NOMO-1 (cell line): Measurements from ENCODE around the gene TBC1D4.

ENCODE experiments used
- DNase-seq, 2 experiments: peaks; one replicate each; lab custom pipeline; 2025; ENCODE audit not compliant: unreplicated experiment in 2 of 2; lab: John Stamatoyannopoulos, UW

Gene TBC1D4, protein sequence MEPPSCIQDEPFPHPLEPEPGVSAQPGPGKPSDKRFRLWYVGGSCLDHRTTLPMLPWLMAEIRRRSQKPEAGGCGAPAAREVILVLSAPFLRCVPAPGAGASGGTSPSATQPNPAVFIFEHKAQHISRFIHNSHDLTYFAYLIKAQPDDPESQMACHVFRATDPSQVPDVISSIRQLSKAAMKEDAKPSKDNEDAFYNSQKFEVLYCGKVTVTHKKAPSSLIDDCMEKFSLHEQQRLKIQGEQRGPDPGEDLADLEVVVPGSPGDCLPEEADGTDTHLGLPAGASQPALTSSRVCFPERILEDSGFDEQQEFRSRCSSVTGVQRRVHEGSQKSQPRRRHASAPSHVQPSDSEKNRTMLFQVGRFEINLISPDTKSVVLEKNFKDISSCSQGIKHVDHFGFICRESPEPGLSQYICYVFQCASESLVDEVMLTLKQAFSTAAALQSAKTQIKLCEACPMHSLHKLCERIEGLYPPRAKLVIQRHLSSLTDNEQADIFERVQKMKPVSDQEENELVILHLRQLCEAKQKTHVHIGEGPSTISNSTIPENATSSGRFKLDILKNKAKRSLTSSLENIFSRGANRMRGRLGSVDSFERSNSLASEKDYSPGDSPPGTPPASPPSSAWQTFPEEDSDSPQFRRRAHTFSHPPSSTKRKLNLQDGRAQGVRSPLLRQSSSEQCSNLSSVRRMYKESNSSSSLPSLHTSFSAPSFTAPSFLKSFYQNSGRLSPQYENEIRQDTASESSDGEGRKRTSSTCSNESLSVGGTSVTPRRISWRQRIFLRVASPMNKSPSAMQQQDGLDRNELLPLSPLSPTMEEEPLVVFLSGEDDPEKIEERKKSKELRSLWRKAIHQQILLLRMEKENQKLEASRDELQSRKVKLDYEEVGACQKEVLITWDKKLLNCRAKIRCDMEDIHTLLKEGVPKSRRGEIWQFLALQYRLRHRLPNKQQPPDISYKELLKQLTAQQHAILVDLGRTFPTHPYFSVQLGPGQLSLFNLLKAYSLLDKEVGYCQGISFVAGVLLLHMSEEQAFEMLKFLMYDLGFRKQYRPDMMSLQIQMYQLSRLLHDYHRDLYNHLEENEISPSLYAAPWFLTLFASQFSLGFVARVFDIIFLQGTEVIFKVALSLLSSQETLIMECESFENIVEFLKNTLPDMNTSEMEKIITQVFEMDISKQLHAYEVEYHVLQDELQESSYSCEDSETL (N-terminal part only)

GRCh38 chr13:75482070-75482819 lies at the start of gene TBC1D4:
TSS of gene TBC1D4 (minus strand) at chr13:75482169. CDS start at chr13:75481767, 402 bp downstream.
- peak; percentile 72 to 84 for DNase-seq

DNA sequence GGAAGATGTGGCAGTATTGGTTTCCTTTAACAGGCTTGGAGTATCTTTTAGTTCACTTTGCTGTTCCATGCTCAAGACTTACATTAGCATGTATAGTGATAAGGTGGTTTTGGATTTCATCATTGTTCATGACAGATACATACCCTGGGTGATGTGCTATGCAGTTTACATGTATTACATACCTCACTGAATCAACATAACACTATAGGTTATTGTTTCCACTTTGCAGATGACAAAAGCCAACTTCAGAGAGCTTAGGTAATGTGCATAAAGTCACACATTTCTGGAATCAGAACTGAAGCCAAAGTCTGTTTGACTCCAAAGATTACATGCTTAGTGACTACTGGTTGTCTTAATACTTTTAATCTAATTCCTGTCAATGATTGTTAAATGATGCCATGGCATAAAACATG lies 48.6 kb upstream of the TBC1D4 start:
- no peak for DNase-seq

- DNase-seq, result no peak
Observed at GRCh38 chr13:75521956-75522355, 40.0 kb upstream of the TBC1D4 start.

DNA sequence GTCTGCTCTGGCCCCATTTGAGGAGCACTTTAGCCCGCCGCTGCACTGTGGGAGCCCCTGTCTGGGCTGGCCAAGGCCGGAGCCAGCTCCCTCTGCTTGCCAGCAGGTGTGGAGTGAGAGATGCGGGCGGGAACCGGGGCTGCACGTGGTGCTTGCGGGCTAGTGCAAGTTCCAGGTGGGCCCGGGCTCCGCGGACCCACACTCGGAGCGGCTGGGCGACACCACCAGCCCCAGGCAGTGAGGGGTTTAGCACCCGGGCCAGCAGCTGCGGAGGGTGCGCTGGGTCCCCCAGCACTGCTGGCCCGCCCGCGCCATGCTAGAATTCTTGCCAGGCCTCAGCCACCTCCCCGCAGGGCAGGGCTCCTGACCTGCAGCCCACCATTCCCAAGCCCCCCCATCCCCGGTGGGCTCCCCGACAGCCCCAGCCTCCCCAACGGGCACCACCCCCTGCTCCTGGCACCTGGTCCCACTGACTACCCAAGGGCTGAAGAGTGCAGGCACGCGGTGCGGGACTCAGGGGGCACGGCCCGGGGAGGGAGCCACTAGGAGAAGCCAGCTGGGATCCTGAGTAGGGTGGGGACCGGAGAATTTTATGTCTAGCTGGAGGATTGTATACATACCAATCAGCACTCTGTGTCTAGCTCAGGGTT lies 36.6 kb upstream of the TBC1D4 start:
- DNase-seq, result no peak

DNA sequence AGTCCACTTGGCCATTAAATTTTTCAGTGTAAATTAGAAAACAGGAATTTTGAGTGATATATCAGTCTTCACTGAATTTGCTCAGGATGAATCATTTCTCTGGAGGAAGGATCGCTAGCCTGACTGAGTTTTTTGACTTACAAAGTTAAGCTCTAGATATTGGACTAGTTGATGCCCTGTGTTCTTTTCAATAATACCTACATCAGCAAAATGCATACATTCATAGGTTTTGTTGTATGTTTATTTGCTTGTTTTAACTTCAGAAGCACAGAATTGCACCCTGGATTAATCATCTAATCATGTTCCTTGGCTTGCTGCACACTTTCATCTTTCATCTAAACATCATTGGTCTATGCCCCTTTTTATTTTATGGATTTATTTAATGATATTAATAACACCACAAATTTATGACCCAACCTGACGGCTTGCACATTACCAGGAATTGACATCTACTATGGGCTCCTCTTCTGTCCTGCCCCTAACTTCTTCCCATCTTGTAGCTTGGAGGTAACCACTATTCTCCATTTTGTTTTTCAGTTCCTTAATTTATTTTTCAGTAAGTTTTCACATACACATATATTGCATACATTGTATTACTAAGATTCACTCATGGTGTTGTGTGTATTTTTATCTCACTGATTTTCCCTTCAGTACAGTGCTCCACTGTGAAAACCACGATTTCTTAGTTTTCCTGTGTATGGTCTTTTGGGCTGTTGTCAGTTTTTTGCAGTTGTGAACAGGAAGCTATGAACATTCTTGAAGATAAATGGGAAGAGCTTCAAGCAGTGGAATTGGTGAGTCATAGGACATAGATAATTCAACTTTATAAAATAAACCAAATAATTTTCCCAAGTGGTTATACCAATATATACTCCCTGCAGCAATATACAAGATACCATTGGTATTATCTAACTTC lies 32.4 kb upstream of the TBC1D4 start:
- peak in 1 of 2 experiments; percentile 25 for DNase-seq

GRCh38 chr13:75513271-75513670 lies 31.3 kb upstream of the TBC1D4 start:
- DNase-seq, result peak in 1 of 2 experiments; percentile 24

DNA sequence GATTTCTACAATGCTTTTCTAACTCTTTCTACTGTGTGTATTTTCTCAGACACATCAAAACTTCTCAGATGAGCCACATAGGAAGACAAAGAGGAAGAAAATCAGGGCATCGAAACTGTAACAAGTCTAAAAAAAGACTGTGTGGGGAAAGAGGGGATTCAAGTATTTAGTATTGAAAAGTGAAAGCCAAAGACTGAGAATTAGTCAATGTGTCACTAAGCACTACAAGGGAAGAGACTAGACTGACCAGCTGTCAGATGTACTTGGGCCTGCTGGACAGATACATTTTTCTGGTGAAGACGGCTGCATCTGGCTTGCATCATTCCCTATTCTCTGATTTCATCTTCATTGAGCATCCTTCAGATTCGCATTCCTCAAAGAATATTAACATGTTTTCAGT lies 30.3 kb upstream of the TBC1D4 start:
- DNase-seq, result peak; percentile 62 to 92

- no peak for DNase-seq
Observed at GRCh38 chr13:75511051-75511625, 29.2 kb upstream of the TBC1D4 start.

GRCh38 chr13:75508002-75508548 lies 26.1 kb upstream of the TBC1D4 start:
- no peak for DNase-seq

GRCh38 chr13:75507027-75508001 lies 25.3 kb upstream of the TBC1D4 start:
- peak; percentile 12 to 26 for DNase-seq

GRCh38 chr13:75506018-75506417 lies 24.0 kb upstream of the TBC1D4 start:
- peak in 1 of 2 experiments; percentile 41 for DNase-seq

- peak; percentile 77 to 85 for DNase-seq
Observed at GRCh38 chr13:75505327-75505726, 23.4 kb upstream of the TBC1D4 start.

DNA sequence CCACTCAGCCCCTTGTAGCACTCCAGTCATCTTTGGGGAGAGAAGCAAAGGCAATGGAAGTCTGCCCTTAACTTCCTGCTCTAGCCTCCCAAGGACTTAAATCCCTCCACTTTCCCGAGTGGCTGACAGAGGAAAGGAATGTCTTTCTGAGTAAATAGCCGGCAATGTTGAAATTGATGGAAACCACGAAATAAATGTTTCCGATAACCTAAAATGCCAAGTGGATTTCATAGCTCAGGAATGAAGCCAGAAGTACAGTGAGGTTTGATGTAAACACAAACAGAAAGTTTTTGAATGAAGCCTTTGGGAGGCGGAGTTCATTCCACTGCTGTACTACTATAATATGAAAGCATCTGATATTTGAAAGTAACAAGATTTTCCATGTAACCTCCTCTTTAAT lies 14.0 kb upstream of the TBC1D4 start:
- no peak for DNase-seq

- DNase-seq, result no peak
Observed at GRCh38 chr13:75494491-75494890, 12.5 kb upstream of the TBC1D4 start.

DNA sequence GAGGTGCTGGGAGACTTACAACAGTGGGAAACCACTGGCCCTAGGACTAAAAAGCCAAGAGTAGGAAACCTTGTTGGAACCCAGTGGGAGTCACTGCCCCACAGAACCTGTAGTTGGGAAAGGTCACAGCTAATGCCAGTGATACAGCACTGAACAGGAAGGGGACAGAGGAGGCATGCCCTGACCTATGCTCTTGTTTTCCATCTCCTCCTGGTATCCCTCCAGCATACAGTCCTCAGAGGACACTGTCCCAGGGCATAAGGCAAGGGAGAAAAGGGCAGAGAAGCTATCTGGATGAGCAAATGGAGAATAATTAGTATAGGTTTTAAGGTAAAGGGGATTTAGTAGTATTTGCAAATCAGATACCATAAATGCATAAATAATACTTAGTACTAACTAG lies 11.2 kb upstream of the TBC1D4 start:
- DNase-seq, result no peak

DNA sequence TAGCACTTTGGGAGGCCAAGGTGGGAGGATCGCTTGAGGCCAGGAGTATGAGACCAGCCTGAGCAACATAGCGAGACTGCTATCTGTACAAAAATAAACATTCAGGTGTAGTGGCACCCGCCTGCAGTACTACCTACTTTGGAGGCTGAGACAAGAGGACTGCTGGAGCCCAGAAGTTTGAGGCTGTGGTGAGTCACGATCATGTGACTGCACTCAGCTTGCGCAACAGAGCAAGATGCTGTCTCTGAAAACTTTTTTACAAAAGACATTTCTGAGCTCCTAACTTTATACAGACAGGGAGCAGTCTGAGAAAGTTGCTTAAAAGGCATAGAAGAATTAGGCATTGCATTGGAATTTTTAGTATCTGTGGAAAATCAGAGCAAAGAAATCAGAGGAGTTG lies 10.4 kb upstream of the TBC1D4 start:
- DNase-seq, result no peak

DNA sequence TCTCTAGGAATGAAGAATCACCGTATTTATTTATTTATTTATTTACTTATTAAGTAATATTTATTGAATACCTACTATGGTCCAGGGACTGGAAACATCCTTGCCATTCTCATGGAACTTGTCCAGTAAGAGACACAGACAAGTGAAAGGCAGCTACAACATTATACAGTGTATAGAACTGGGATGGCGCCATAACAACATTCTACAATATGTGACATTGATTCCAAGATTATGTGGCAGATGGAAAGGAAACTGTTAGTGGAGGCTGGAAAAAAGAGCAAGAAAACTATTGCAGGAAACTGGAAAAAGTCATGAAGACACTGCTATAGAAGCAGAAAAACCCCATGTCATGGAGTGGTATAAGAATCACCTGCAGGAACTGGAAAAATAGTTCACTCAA lies 9.4 kb upstream of the TBC1D4 start:
- DNase-seq, result no peak
